NB4 (cell line): ENCODE results near the gene SLC27A4.

ENCODE experiments used
- DNase-seq: peaks from one replicate; pipeline ENCODE4 v3.0.0; 2010; ENCODE audit warnings: low read depth
- H3K4me3 ChIP-seq: one replicate; pipeline ENCODE4 v1.5.1; 2011; ENCODE audit warnings: mild to moderate bottlenecking, low read depth, low read length, moderate library complexity
- CTCF ChIP-seq: IDR thresholded peaks from one replicate; pipeline ENCODE4 v1.5.1; 2012; ENCODE audit warnings: low read depth, low read length
- MAX ChIP-seq: IDR thresholded peaks from 2 replicates; pipeline ENCODE4 v1.6.1; 2011; ENCODE audit warnings: low read depth, low read length
- MYC ChIP-seq: IDR thresholded peaks from 2 replicates; pipeline ENCODE4 v1.6.1; 2011; ENCODE audit warnings: low read depth, low read length
- POLR2A ChIP-seq: IDR thresholded peaks from 2 replicates; pipeline ENCODE4 v1.6.1; 2011; ENCODE audit warnings: mild to moderate bottlenecking; ENCODE audit not compliant: insufficient read length; ENCODE audit errors: extremely low read depth

SLC27A4 gene

GRCh38 chr9:128392302-128393144, 52.2 kb downstream of the SLC27A4 start:
- H3K4me3 ChIP-seq, result no peak overlapping the region

GRCh38 chr9:128393145-128393775, 52.9 kb downstream of the SLC27A4 start:
- no peak overlapping the region for H3K4me3 ChIP-seq
- TF ChIP-seq MAX (no peak), POLR2A (no peak), CTCF (no peak)
- no peak for DNase-seq

More at GRCh38 chr9:128392302-128393144, 52.2 kb downstream of the SLC27A4 start:
- DNase-seq, result no peak
- TF ChIP-seq CTCF (no peak), MYC (no peak), MAX (no peak), POLR2A (no peak)

- no peak for DNase-seq
- TF ChIP-seq CTCF (no peak), MYC (no peak), MAX (no peak), POLR2A (no peak)
- H3K4me3 ChIP-seq, result no peak overlapping the region
Observed at GRCh38 chr9:128393970-128394369, 53.6 kb downstream of the SLC27A4 start.

GRCh38 chr9:128394379-128395168, 54.2 kb downstream of the SLC27A4 start:
- no peak for TF ChIP-seq MAX
- TF ChIP-seq POLR2A, result no peak
- TF ChIP-seq CTCF, result no peak
- TF ChIP-seq MYC, result no peak
- H3K4me3 ChIP-seq, result no peak overlapping the region
- no peak for DNase-seq

- peak; percentile 69 for DNase-seq
- TF ChIP-seq CTCF (no peak), MAX (no peak), MYC (no peak), POLR2A (no peak)
- H3K4me3 ChIP-seq, result no peak overlapping the region
Observed at GRCh38 chr9:128396970-128397613, 56.8 kb downstream of the SLC27A4 start.
